CD4-positive, alpha-beta T cell (primary cell): ENCODE data around the gene GSG1L. TPM values are rescaled to one million over a fixed set of nuclear protein-coding genes. Genes with fewer than 3 reads are reported as not detected.
"Not testable (repeated sequence)": the region's sequence is repeated elsewhere in the genome, so short reads cannot be mapped to it uniquely, and the experiment has no call there.

Source experiments
- ATAC-seq: fragments of 200-7000 bp; cut with Tn5 transposase; one replicate; pipeline ENCODE4 v1.10.0; 2022; ENCODE audit warnings: mild to moderate bottlenecking; ENCODE audit not compliant: poor library complexity
- CTCF ChIA-PET: fragments of 350-600 bp; sonication (Branson Sonifier 250); formaldehyde crosslinking; loops from one replicate; lab custom pipeline; 2021; ENCODE audit warnings: antibody characterized with exemption, inconsistent platforms; lab: Charles Lee
- POLR2A ChIA-PET: fragments of 350-600 bp; sonication (Branson Sonifier 250); formaldehyde crosslinking; loops from one replicate; lab custom pipeline; 2021; ENCODE audit warnings: antibody characterized with exemption, inconsistent platforms; lab: Charles Lee
- DNase-seq, 14 experiments: peaks; one replicate each; pipeline ENCODE4 v3.0.0-alpha.2; 2013 to 2020; ENCODE audit warnings: mixed read lengths in 2 of 14
- H3K27ac ChIP-seq, 2 donors: one replicate each; pipeline versions ENCODE4 v1.5.1 to v1.7.0; 2013; ENCODE audit warnings: low read length in 2 of 2, low read depth in 1 of 2, mild to moderate bottlenecking in 1 of 2
- H3K27me3 ChIP-seq, 2 experiments: 1 replicate in 1 of 2; 2 replicates in 1 of 2; pipeline versions ENCODE4 v1.6.1 to v1.7.0; 2013; ENCODE audit warnings: low read length in 2 of 2, control low read depth in 1 of 2, mild to moderate bottlenecking in 1 of 2, moderate library complexity in 1 of 2; ENCODE audit not compliant: insufficient read depth in 2 of 2, control insufficient read depth in 1 of 2
- H3K36me3 ChIP-seq: one replicate; pipeline ENCODE4 v1.6.1; 2013; ENCODE audit warnings: low read length, control low read depth; ENCODE audit not compliant: insufficient read depth
- H3K4me1 ChIP-seq: one replicate; pipeline ENCODE4 v1.6.1; 2013; ENCODE audit warnings: low read length, control low read depth; ENCODE audit not compliant: insufficient read depth
- H3K4me3 ChIP-seq: one replicate; pipeline ENCODE4 v1.5.1; 2013; ENCODE audit warnings: mild to moderate bottlenecking, low read length, moderate library complexity
- H3K9me3 ChIP-seq, 2 experiments: 1 replicate in 1 of 2; 2 replicates in 1 of 2; pipeline versions ENCODE4 v1.6.1 to v1.7.0; 2013; ENCODE audit warnings: low read length in 2 of 2, mild to moderate bottlenecking in 2 of 2, control low read depth in 1 of 2, moderate library complexity in 1 of 2; ENCODE audit not compliant: control insufficient read depth in 1 of 2, insufficient read depth in 1 of 2
- H3K27ac Mint-ChIP-seq: one replicate; pipeline ENCODE4 v1.8.0; 2020; ENCODE audit warnings: mixed read lengths
- H3K27me3 Mint-ChIP-seq: one replicate; pipeline ENCODE4 v1.8.0; 2021; ENCODE audit warnings: mixed read lengths
- H3K36me3 Mint-ChIP-seq: one replicate; pipeline ENCODE4 v1.8.0; 2021; ENCODE audit warnings: low read depth, mixed read lengths
- H3K4me1 Mint-ChIP-seq: one replicate; pipeline ENCODE4 v1.8.0; 2021; ENCODE audit warnings: low read depth, mixed read lengths
- H3K4me3 Mint-ChIP-seq: one replicate; pipeline ENCODE4 v1.8.0; 2020; ENCODE audit warnings: mild to moderate bottlenecking, mixed read lengths
- H3K9me3 Mint-ChIP-seq: one replicate; pipeline ENCODE4 v1.8.0; 2020; ENCODE audit warnings: mixed read lengths
- intact Hi-C, 2 experiments: fragments of 100-400 bp; cut with DNase I in 1 of 2; cut with micrococcal nuclease in 1 of 2; formaldehyde crosslinking; loops; one replicate each; pipeline versions ENCODE4 v1.15.1 to v1.9.0; 2023 to 2025; cut with DNase I, micrococcal nuclease
- total RNA-seq, 174 experiments: library from RNA in 2 of 174; stranded (reverse) in 2 of 174; gene quantifications; one replicate each; pipeline ENCODE4 v1.2.3 and lab custom pipeline; 2021 to 2026
- TF ChIP-seq, protein P1 (sequence below): fragments of 200-600 bp; IDR thresholded peaks from one replicate; pipeline ENCODE4 v1.8.0; 2022; ENCODE audit warnings: antibody characterized with exemption, mild to moderate bottlenecking

The GSG1L gene
- total RNA-seq, 2 experiments from 2014 or later: not detected

DNA sequence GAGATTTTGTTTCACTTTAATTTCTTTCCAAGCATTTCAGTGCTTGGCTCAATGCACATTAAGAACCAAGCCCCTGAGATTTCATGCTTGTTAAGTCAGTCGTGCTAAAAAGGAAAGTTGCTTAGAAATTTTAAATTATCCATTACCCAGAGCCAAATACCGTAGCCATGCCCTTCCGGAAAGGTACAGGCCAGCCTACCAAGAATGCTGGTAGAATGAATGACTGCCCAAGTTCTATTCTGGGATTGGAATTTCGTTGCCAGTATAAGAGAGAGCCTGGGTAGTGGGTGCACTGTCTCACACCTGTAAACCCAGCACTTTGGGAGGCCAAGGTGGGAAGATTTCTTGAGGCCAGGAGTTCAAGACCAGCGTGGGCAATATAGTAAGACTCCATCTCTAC is 319.6 kb downstream of the GSG1L start:
- H3K9me3 Mint-ChIP-seq: no peaks in the 10 kb centered on the region
- H3K27me3 Mint-ChIP-seq: no peaks in the 10 kb centered on the region
- no peak for ATAC-seq
- peaks cover 9% of the 10 kb centered on the region for H3K4me1 Mint-ChIP-seq
- no peak overlapping the region for H3K4me3 ChIP-seq
- H3K4me1 ChIP-seq: peaks cover 5% of the 10 kb centered on the region
- H3K36me3 ChIP-seq: no peaks in the 10 kb centered on the region
- H3K4me3 Mint-ChIP-seq: no peak overlapping the region
- no peak overlapping the region for H3K27ac Mint-ChIP-seq
- no peak for DNase-seq
- peaks cover 0 to 3% of the 10 kb centered on the region in 2 experiments for H3K9me3 ChIP-seq
- H3K27ac ChIP-seq: no peak overlapping the region
- intact Hi-C loops: no loop called here
- peaks cover 19% of the 10 kb centered on the region for H3K36me3 Mint-ChIP-seq
- TF ChIP-seq, protein P1, sequence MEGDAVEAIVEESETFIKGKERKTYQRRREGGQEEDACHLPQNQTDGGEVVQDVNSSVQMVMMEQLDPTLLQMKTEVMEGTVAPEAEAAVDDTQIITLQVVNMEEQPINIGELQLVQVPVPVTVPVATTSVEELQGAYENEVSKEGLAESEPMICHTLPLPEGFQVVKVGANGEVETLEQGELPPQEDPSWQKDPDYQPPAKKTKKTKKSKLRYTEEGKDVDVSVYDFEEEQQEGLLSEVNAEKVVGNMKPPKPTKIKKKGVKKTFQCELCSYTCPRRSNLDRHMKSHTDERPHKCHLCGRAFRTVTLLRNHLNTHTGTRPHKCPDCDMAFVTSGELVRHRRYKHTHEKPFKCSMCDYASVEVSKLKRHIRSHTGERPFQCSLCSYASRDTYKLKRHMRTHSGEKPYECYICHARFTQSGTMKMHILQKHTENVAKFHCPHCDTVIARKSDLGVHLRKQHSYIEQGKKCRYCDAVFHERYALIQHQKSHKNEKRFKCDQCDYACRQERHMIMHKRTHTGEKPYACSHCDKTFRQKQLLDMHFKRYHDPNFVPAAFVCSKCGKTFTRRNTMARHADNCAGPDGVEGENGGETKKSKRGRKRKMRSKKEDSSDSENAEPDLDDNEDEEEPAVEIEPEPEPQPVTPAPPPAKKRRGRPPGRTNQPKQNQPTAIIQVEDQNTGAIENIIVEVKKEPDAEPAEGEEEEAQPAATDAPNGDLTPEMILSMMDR: no peak
- CTCF ChIA-PET: no interaction called here
- POLR2A ChIA-PET: interaction anchor here (0.5 kb wide), 1 partner anchor 29 kb away, joined by 3 read pairs; no protein-coding TSS in a partner anchor
- no peaks in the 10 kb centered on the region for H3K27me3 ChIP-seq

DNA sequence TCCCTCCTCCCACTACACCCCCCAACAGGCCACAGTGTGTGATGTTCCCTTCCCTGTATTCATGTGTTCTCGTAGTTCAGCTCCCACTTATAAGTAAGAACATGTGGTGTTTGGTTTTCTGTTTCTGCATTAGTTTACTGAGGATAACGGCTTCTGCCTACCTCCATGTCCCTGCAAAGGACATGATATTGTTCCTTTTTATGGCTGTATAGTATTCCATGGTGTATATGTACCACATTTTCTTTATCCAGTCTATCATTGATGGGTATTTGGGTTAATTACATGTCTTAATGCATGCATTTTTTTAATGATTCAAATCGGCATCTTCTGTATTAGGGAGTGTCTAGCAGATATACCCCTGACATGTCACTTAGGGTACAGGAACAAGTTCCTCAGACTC is 320.5 kb downstream of the GSG1L start:
- H3K27ac ChIP-seq, H3K9me3 ChIP-seq, DNase-seq, H3K4me1 ChIP-seq, H3K27me3 Mint-ChIP-seq, H3K27me3 ChIP-seq, H3K9me3 Mint-ChIP-seq, POLR2A ChIA-PET, H3K4me1 Mint-ChIP-seq, H3K4me3 ChIP-seq, ATAC-seq, H3K36me3 ChIP-seq, H3K4me3 Mint-ChIP-seq, intact Hi-C loops, H3K27ac Mint-ChIP-seq, CTCF ChIA-PET: not testable (repeated sequence)
- H3K36me3 Mint-ChIP-seq: peaks cover 27% of the 10 kb centered on the region

DNA sequence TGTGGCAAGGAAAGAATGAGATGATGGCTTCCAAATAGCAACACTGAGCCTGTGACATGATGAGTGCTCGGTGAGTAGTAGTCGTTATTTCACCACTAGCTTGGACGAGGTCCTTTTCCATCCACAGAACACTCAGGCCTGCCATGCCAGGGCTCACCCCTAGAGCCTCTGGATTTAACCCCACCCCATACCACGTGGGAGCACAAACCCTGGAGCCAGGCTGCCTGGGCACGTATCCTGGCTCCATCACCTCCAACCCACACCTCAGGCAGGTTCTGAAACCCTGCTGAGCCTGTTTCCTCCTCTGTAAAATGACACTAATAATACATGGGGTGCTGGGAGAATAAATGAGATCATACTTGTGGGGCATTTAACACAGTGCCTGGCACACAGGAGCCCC is 321.2 kb downstream of the GSG1L start:
- Histone ChIP-seq H3K9me3 (peaks cover 0 to 3% of the 10 kb centered on the region in 2 experiments), H3K36me3 (no peaks in the 10 kb centered on the region), H3K27me3 (no peaks in the 10 kb centered on the region), H3K27ac (no peak overlapping the region), H3K4me3 (no peak overlapping the region), H3K4me1 (no peaks in the 10 kb centered on the region)
- DNase-seq (no peak), ATAC-seq (no peak)
- POLR2A ChIA-PET: no interaction called here
- Mint-ChIP-seq H3K27me3 (no peaks in the 10 kb centered on the region), H3K27ac (no peak overlapping the region), H3K36me3 (peaks cover 30% of the 10 kb centered on the region), H3K9me3 (no peaks in the 10 kb centered on the region), H3K4me3 (no peak overlapping the region), H3K4me1 (peaks cover 5% of the 10 kb centered on the region)
- TF ChIP-seq, protein P1: no peak
- intact Hi-C loops: no loop called here
- CTCF ChIA-PET: no interaction called here

DNA sequence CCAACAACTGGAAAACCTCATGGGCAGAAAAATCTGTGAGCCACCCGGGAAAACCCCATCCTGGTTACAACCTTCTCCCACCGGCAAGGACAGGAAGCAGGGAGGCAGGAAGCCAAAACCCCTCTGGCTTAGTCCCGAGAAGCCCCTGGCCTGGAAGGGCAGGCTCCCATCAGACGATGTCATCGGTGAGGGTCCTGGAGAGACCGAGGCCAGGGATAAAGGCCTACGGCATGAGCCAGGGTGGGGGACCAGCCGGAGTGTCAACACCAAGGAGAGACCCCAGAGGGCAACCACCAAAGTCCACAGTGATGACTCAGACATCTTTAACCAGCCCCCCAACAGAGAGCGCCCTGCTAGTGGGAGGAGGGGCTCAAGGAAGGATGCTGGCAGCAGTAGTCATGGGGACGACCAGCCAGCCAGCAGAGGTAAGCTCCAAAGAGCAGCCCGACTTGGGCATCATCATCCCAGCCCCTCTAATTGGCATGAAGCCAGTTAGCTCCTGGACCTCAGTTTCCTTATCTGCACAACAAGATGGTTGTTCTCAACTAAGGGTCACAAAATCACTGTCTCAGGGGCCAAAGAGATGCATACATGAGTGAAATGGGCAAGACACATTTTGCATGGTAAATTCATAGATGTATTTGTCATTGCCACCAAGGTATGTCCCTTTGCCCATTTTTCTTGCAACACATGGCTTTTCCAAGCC is 322.9 kb downstream of the GSG1L start:
- Histone ChIP-seq H3K27ac (no peak overlapping the region), H3K4me3 (no peak overlapping the region), H3K4me1 (no peaks in the 10 kb centered on the region), H3K36me3 (no peaks in the 10 kb centered on the region), H3K27me3 (no peaks in the 10 kb centered on the region), H3K9me3 (peaks cover 0 to 3% of the 10 kb centered on the region in 2 experiments)
- POLR2A ChIA-PET: no interaction called here
- CTCF ChIA-PET: no interaction called here
- no peak overlapping the region for H3K4me3 Mint-ChIP-seq
- no peaks in the 10 kb centered on the region for H3K9me3 Mint-ChIP-seq
- TF ChIP-seq, protein P1: no peak
- no peaks in the 10 kb centered on the region for H3K4me1 Mint-ChIP-seq
- no peak for DNase-seq
- H3K27ac Mint-ChIP-seq: no peak overlapping the region
- H3K36me3 Mint-ChIP-seq: peaks cover 30% of the 10 kb centered on the region
- H3K27me3 Mint-ChIP-seq: no peaks in the 10 kb centered on the region
- intact Hi-C loops: no loop called here
- ATAC-seq: no peak
